HFF-Myc (cell line): Measurements from ENCODE around the gene MRPL23.
"Not testable (repeated sequence)": the region's sequence is repeated elsewhere in the genome, so short reads cannot be mapped to it uniquely, and the experiment has no call there.

Source experiments
- DNase-seq: peaks from one replicate; pipeline ENCODE4 v3.0.0-alpha.2; 2011; ENCODE audit warnings: low read depth; ENCODE audit errors: extremely low read depth
- H3K4me3 ChIP-seq: replicated peaks from 2 replicates; pipeline ENCODE4 v1.5.1; 2011; ENCODE audit warnings: low read depth, mild to moderate bottlenecking, control low read depth, low read length
- TF ChIP-seq, protein P1 (sequence below): IDR thresholded peaks from 2 replicates; pipeline ENCODE4 v1.5.1; 2012; ENCODE audit warnings: mild to moderate bottlenecking, low read depth, low read length, control low read depth; ENCODE audit errors: missing control alignments

The MRPL23 gene

DNA sequence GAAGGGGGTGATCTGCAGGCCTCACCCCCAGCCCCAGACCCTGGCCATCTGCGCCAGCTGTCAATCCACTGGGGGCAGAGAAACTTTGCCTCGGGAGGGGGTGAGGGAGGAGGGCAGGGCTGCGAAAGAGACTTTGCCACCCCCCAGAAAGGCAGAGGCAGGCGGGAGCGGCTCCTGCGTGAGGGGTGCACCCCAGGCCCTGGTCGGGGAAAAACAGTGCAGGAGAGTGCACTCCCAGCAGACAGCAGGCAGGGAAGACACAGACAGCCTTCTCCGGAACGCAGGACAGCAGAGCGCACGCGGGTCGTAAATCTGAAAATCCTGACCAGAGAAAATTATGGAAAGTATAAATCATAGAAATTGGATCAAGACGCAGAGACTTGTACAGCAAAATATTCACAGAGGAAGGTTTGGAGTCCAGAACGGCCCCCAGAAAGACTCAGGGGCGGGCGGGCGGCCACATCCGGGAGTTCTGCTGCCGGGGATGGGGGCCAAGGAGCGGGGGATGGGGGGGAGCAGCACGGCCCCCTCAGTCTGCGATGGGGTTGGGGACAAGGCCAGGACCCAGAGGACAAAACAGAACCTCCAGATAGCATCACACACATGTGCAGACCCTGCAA is 8.0 kb upstream of the MRPL23 start:
- TF ChIP-seq, protein P1, sequence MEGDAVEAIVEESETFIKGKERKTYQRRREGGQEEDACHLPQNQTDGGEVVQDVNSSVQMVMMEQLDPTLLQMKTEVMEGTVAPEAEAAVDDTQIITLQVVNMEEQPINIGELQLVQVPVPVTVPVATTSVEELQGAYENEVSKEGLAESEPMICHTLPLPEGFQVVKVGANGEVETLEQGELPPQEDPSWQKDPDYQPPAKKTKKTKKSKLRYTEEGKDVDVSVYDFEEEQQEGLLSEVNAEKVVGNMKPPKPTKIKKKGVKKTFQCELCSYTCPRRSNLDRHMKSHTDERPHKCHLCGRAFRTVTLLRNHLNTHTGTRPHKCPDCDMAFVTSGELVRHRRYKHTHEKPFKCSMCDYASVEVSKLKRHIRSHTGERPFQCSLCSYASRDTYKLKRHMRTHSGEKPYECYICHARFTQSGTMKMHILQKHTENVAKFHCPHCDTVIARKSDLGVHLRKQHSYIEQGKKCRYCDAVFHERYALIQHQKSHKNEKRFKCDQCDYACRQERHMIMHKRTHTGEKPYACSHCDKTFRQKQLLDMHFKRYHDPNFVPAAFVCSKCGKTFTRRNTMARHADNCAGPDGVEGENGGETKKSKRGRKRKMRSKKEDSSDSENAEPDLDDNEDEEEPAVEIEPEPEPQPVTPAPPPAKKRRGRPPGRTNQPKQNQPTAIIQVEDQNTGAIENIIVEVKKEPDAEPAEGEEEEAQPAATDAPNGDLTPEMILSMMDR = no peak
- no peak for DNase-seq
- no peak overlapping the region for H3K4me3 ChIP-seq

DNA sequence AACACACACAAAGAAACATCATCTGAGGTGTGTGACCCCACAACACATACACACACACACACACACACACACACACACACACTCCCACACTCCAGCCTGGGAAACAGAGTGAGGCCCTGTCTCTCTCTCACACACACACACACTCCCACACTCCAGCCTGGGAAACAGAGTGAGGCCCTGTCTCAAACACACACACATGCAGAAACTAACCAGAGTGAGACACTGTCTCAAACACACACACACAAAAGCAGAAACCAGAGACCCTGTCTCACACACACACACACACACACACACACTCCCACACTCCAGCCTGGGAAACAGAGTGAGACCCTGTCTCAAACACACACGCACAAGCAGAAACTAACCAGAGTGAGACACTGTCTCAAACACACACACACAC is 7.3 kb upstream of the MRPL23 start:
- not testable (repeated sequence) for H3K4me3 ChIP-seq, DNase-seq

DNA sequence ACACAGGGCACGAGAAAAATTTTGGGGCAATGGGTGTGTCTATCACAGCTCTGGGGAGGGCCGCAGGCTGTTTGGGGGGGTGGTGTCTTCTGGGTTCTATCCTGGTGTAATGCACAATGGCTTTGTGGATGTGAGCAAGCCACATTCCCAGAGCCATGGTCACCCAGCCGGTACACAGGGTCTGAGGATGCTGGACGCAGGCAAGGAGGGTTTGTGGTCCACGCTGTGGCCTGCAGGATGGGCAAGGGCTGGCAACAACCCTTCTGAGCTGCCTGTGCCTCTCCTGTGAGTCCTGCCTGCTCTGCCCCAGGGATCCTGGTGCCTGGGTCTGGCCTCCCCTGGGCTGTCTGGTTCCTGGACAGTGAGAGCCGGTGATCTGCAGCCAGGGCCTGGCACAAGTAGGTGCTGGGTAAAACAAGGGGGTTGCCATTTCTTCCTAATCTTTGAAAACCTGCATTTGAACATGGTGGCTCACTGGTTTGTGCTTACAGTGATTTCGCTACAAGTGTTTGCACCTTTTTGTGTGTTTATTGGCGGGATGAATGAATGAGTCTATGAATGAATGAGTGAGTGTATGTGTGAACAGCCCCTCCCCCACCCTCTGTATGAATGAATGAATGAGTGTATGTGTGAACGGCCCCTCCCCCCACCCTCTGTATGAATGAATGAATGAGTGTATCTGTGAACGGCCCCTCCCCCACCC is 4.4 kb upstream of the MRPL23 start:
- no peak for DNase-seq
- TF ChIP-seq, protein P1 = no peak
- H3K4me3 ChIP-seq = no peak overlapping the region

DNA sequence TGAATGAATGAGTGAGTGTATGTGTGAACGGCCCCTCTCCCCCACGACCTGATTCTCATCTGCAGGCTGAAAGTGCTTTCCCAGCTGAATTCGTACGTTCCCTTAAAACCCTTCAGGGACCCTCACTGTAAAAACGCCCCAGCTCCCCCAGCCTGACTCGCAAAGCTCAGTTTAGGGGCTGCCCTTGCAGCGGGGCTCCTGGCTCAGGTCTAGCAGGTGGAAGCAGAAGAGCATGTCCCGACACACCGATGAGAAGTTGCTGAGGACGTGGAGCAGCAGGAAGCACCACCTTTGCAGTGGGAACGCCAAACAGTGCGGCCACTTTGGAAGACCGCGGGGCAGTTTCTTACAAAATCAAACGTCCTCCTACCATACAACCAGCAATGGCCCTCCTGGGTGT is 3.6 kb upstream of the MRPL23 start:
- TF ChIP-seq, protein P1 = no peak
- no peak for DNase-seq
- no peak overlapping the region for H3K4me3 ChIP-seq

DNA sequence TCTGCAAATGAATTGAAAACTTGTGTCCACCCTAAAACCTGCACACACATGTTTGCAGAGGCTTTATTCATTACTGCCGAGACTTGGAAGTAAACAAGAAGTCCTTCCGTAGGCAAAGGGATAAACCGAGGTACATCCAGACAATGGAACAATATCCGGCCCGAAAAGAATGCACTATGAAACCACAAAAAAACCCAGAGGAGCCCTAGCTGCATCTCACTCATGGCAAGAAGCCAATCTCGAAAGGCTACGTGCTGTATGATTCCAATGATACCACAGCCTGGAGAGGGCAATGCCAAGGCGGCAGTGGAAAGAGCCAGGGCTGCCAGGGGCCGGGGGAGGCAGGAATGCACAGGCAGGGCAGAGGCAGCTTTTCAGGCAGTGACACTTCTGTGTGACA is 3.2 kb upstream of the MRPL23 start:
- peak; percentile 16 for DNase-seq
- TF ChIP-seq, protein P1 = no peak

DNA sequence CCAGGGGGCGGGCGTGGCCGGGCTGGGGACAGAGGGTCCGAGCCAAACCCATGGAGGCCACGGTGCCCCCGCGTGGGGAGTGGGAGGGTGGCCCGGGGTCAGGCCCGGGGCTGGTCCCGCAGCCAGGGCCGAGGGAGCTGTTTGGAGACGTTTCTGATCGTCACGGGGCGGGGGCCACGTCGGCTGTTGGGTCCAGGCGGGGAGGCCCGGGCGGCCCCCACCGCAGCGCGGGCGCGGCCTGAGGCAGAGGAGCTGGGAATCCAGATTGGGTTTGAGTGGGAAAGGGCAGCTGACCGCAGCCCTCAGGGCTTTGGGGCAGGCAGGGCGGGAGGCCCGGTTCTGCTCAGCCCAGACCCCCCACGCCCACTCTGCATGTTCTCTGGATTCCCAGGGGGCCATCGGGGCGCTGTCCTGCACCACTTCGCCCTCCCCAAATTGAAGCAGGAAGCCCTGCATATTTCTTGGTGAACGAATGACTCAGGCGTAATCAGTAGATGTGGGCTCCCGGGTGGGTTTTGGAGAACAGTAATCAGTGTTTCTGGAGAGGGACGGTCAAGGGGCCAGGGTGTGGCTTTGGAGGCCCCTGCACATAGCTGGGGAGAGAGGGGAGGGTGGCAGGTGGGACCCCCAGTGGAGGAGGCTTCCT is 583 bp downstream of the MRPL23 start:
- TF ChIP-seq, protein P1 = no peak

More for the DNA sequence above, 3.2 kb upstream of the MRPL23 start:
- H3K4me3 ChIP-seq = no peak overlapping the region

DNA sequence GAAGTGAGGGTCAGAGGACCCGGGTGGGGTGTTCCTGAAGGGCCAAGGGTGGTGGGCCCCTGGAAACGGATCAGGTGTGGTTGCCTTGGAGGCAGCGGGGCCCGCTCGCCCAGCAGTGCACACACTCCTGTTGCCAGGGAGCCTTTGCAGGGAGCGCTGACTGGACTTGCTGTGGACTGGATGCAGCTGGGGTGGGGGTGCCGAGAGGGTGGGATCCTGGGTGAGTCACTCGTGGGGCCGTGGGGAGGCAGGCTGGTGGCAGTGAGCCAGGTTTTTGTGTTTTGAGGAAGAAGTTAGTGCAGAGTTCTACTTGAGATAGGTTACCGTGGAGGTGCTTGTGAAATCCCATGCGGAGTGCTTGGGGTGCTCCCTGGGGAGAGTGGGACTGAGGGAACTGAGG is 1.3 kb downstream of the MRPL23 start:
- TF ChIP-seq, protein P1 = no peak
- no peak overlapping the region for H3K4me3 ChIP-seq
- no peak for DNase-seq

More for the DNA sequence above, 583 bp downstream of the MRPL23 start:
- no peak overlapping the region for H3K4me3 ChIP-seq
- no peak for DNase-seq
